Mesenchymal stem cell (in vitro differentiated cells and primary cell): ENCODE measurements around the gene KIF5B. TPM values are rescaled to one million over a fixed set of nuclear protein-coding genes. Genes with fewer than 3 reads are reported as not detected.

ENCODE experiments used
- small RNA-seq: library from polyadenylated mRNA; stranded (forward); fragments of <200 nt; extraction: miRNeasy Mini kit (QIAGEN cat#:217004); gene quantifications from one replicate; pipeline ENCODE3, GENCODE V24; 2013; ENCODE audit warnings: low read depth

Gene KIF5B

Small RNA genes within 50 kb of the gene (small RNA-seq; reads per million reads assigned to genes)
- gene RF00019 = not detected
- not detected for gene RN7SL825P
